ENCODE results near the gene PMPCA.

DNA sequence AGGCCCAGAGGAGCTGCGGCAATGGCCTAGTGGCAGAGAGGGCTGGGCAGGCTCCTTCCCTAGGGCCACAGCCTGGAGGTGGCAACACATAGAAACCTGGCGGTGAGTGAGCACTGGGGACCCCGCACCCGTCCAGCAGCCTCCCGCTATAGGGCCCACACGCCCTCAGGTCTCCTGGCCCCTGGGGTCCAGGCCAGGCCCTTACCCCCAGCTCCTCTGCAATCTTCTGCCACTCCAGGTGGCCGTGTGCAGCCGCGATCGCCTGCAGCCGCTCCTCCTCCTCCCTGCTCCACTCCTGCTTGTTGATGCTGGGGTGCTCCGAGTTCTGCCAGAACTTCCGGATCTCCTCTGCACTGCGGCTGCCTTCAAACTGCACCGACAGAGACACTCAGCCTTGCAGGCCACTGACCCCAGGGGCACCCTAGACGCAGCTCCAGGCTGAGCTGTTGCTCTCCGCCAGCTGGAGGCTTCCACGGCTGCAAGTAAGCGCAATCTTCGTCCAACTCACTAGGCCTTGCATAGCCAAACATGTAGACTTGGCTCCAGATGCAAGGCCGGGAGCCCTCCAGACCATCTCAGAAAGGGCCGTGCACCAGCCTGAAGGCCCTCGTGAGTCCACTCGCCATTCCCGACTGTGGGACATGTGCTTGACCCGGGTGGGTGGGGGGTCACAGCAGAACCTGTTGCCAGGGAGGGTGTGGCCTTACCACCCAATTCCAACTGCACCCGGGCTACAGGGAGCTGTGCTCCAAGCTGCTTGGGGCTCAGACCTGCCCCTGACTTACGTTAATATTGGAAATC is 18.5 kb upstream of the PMPCA start:
- TF ChIP-seq, protein P1, sequence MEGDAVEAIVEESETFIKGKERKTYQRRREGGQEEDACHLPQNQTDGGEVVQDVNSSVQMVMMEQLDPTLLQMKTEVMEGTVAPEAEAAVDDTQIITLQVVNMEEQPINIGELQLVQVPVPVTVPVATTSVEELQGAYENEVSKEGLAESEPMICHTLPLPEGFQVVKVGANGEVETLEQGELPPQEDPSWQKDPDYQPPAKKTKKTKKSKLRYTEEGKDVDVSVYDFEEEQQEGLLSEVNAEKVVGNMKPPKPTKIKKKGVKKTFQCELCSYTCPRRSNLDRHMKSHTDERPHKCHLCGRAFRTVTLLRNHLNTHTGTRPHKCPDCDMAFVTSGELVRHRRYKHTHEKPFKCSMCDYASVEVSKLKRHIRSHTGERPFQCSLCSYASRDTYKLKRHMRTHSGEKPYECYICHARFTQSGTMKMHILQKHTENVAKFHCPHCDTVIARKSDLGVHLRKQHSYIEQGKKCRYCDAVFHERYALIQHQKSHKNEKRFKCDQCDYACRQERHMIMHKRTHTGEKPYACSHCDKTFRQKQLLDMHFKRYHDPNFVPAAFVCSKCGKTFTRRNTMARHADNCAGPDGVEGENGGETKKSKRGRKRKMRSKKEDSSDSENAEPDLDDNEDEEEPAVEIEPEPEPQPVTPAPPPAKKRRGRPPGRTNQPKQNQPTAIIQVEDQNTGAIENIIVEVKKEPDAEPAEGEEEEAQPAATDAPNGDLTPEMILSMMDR (conservative IDR thresholded peaks at IDR 0.05; ENCODE audit: low read depth in 2 of 2): no peak
- no peak for TF ChIP-seq POLR2AphosphoS5 (IDR thresholded peaks at IDR 0.05; ENCODE audit: low read depth)

Data from GM23338 (cell line).